PC-3 (cell line): ENCODE results near the gene STPG2. TPM values are rescaled to one million over a fixed set of nuclear protein-coding genes. Genes with fewer than 3 reads are reported as not detected.

Source experiments
- ATAC-seq: fragments of 200-7000 bp; cut with Tn5 transposase; 2 replicates; pipeline ENCODE4 v1.9.1; 2020; ENCODE audit warnings: mild to moderate bottlenecking, moderate library complexity
- BruUV-seq: library from RNA; stranded (reverse); fragments of 400-500 nt; replicated peaks from 2 replicates; lab custom pipeline; 2021; lab: Mats Ljungman, UMichigan
- CTCF ChIA-PET: fragments of 300-600 bp; sonication (Branson Sonifier 250); formaldehyde crosslinking; loops from one replicate; lab custom pipeline; 2022; ENCODE audit warnings: antibody characterized with exemption; lab: Charles Lee
- POLR2A ChIA-PET: fragments of 300-600 bp; sonication (Branson Sonifier 250); formaldehyde crosslinking; loops from one replicate; lab custom pipeline; 2022; ENCODE audit warnings: antibody characterized with exemption; ENCODE audit not compliant: unreplicated experiment; lab: Charles Lee
- DNase-seq: peaks from one replicate; pipeline ENCODE4 v3.0.0-alpha.2; 2015
- H2AFZ ChIP-seq: fragments of 300-600 bp; sonication (generic); 2 replicates; pipeline ENCODE4 v1.6.0; 2016; ENCODE audit warnings: antibody characterized with exemption, low read length
- H3F3A ChIP-seq: fragments of 300-600 bp; sonication (generic); one replicate; pipeline ENCODE4 v1.6.0; 2017; ENCODE audit warnings: antibody characterized with exemption, low read length, control low read depth, mild to moderate bottlenecking; ENCODE audit not compliant: unreplicated experiment
- H3K27ac ChIP-seq: fragments of 300-600 bp; sonication (generic); 2 replicates; pipeline ENCODE4 v1.5.1; 2016; ENCODE audit warnings: mild to moderate bottlenecking, low read length
- H3K27me3 ChIP-seq: fragments of 300-600 bp; sonication (generic); 2 replicates; pipeline ENCODE4 v1.6.1; 2016; ENCODE audit warnings: low read length, mixed read lengths
- H3K36me3 ChIP-seq: fragments of 300-600 bp; sonication (generic); 2 replicates; pipeline ENCODE4 v1.6.1; 2016; ENCODE audit warnings: low read depth, mixed run types, low read length, mixed read lengths
- H3K4me1 ChIP-seq: fragments of 300-600 bp; sonication (generic); 2 replicates; pipeline ENCODE4 v1.5.1; 2016; ENCODE audit warnings: low read length; ENCODE audit not compliant: insufficient read depth
- H3K4me2 ChIP-seq: fragments of 300-600 bp; sonication (generic); 2 replicates; pipeline ENCODE4 v1.6.0; 2016; ENCODE audit warnings: low read length
- H3K4me3 ChIP-seq: fragments of 300-600 bp; sonication (generic); 2 replicates; pipeline ENCODE4 v1.5.1; 2016; ENCODE audit warnings: mild to moderate bottlenecking, low read length, mixed read lengths
- H3K79me2 ChIP-seq: fragments of 300-600 bp; sonication (generic); 2 replicates; pipeline ENCODE4 v1.6.1; 2017; ENCODE audit warnings: low read length, mixed read lengths
- H3K9ac ChIP-seq: fragments of 300-600 bp; sonication (generic); 2 replicates; pipeline ENCODE4 v1.6.0; 2016; ENCODE audit warnings: mild to moderate bottlenecking, low read length
- H3K9me2 ChIP-seq: fragments of 300-600 bp; sonication (generic); replicated peaks from 2 replicates; pipeline ENCODE4 v1.6.1; 2016; ENCODE audit warnings: mixed run types, low read length, mixed read lengths
- H3K9me3 ChIP-seq: fragments of 300-600 bp; sonication (generic); 2 replicates; pipeline ENCODE4 v1.6.1; 2016; ENCODE audit warnings: low read length, mixed read lengths
- H4K20me1 ChIP-seq: fragments of 300-600 bp; sonication (generic); 2 replicates; pipeline ENCODE4 v1.6.1; 2016; ENCODE audit warnings: low read length, mixed read lengths
- EZH2 ChIP-seq: fragments of 300-600 bp; sonication (generic); IDR thresholded peaks from one replicate; pipeline ENCODE4 v1.6.1; 2017; ENCODE audit warnings: antibody characterized with exemption, mild to moderate bottlenecking, low read length; ENCODE audit not compliant: unreplicated experiment
- EZH2phosphoT487 ChIP-seq: fragments of 300-600 bp; sonication (generic); IDR thresholded peaks from 2 replicates; pipeline ENCODE4 v1.6.1; 2018; ENCODE audit warnings: mild to moderate bottlenecking, antibody characterized with exemption, low read length, borderline replicate concordance
- intact Hi-C: fragments of 100-400 bp; cut with micrococcal nuclease; formaldehyde crosslinking; loops from 2 replicates; pipeline ENCODE4 v1.9.0; 2023
- total RNA-seq: library from RNA; depleted of rRNA; stranded (reverse); fragments of >200 nt; gene quantifications from 2 replicates; pipeline ENCODE4 v1.2.3, GENCODE V29; 2014
- TF ChIP-seq, protein P1 (sequence below): fragments of 300-600 bp; sonication (generic); conservative IDR thresholded peaks from 2 replicates; pipeline ENCODE4 v1.5.1; 2017; ENCODE audit warnings: antibody characterized with exemption, low read depth, mild to moderate bottlenecking, low read length

Gene STPG2
- total RNA-seq, 1 experiment from 2014 or later, result not detected

DNA sequence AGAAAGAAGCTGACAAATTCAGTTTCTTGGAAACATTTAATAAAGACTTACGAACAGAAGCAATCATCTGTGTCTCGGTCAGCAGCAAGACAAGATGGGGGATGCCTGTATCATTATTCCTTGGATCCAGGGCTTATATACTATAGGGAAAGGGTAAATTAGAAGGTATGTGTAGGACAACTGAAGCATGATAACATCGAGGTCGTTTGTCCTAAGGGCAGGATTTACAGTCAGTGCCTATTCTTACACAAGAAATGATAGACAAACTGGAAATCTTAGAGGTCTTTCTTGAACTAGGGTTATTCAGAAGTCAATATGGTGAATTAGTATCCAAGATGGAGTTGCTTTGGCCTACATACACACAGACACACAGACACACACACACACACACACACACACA is 553.0 kb downstream of the STPG2 start:
- Histone ChIP-seq H3K4me1 (peaks cover 32% of the 10 kb centered on the region), H3K36me3 (no peaks in the 10 kb centered on the region), H3K27me3 (no peaks in the 10 kb centered on the region), H3K9ac (no peak overlapping the region), H3K9me2 (no peaks in the 10 kb centered on the region), H4K20me1 (no peaks in the 10 kb centered on the region), H3K4me2 (peak overlapping the region; percentile 74), H3F3A (peaks cover 8% of the 10 kb centered on the region), H3K4me3 (no peak overlapping the region), H2AFZ (no peak overlapping the region), H3K79me2 (no peaks in the 10 kb centered on the region), H3K27ac (peak overlapping the region; percentile 85), H3K9me3 (no peaks in the 10 kb centered on the region)
- BruUV-seq, result no TSS peak
- TF ChIP-seq EZH2, result no peak
- TF ChIP-seq, protein P1, sequence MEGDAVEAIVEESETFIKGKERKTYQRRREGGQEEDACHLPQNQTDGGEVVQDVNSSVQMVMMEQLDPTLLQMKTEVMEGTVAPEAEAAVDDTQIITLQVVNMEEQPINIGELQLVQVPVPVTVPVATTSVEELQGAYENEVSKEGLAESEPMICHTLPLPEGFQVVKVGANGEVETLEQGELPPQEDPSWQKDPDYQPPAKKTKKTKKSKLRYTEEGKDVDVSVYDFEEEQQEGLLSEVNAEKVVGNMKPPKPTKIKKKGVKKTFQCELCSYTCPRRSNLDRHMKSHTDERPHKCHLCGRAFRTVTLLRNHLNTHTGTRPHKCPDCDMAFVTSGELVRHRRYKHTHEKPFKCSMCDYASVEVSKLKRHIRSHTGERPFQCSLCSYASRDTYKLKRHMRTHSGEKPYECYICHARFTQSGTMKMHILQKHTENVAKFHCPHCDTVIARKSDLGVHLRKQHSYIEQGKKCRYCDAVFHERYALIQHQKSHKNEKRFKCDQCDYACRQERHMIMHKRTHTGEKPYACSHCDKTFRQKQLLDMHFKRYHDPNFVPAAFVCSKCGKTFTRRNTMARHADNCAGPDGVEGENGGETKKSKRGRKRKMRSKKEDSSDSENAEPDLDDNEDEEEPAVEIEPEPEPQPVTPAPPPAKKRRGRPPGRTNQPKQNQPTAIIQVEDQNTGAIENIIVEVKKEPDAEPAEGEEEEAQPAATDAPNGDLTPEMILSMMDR, result no peak
- intact Hi-C loops, result no loop called here
- ChIA-PET POLR2A (no interaction called here), CTCF (no interaction called here)
- DNase-seq, result peak; percentile 20
- ATAC-seq, result peak; percentile 8; the same call in 1 of the 2 replicates

DNA sequence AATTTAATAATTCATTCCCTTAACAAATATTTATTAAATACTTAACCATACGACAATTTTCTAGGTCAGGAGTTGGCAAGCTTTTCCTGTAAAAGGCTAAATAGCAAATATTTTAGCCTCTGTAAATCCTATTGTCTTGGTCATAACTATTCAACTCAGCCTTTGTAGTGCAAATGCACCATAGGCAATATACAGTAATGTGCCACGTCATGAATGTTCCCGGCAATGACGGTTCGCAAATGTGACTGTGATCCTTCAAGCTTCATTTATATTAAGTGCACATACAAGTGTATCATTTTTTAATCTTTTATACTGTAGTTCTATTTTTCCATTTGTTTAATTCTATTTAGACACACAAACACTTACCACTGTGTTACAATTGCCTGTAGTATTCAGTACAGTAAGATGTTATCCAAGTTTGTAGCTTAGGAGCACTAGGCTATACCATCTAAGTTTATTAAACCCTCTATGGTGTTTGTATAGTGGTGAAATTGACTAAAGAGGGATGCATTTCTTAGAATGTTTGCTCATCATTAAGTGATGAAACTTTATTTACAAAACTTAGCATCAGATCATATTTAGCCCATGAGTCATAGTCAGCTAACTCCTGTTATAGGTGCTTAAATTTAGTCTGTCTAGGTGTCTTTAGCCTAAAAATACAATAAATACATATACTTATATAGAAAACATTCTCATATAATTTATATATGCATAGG is 553.6 kb downstream of the STPG2 start:
- Histone ChIP-seq H3K27me3 (no peaks in the 10 kb centered on the region), H3K9ac (no peak overlapping the region), H3K9me2 (no peaks in the 10 kb centered on the region), H3K9me3 (no peaks in the 10 kb centered on the region), H4K20me1 (no peaks in the 10 kb centered on the region), H2AFZ (no peak overlapping the region), H3F3A (peaks cover 8% of the 10 kb centered on the region), H3K27ac (peak overlapping the region; percentile 85), H3K36me3 (no peaks in the 10 kb centered on the region), H3K4me2 (peak overlapping the region; percentile 74), H3K4me1 (peaks cover 32% of the 10 kb centered on the region), H3K79me2 (no peaks in the 10 kb centered on the region), H3K4me3 (peak overlapping the region; percentile 35; the same call in 1 of the 2 replicates)
- CTCF ChIA-PET, result no interaction called here
- DNase-seq (peak; percentile 80), ATAC-seq (peak; percentile 90)
- BruUV-seq, result no TSS peak
- intact Hi-C loops, result loop anchor here (5.0 kb wide), 1 partner anchor 92 kb away; no protein-coding TSS in a partner anchor
- POLR2A ChIA-PET, result interaction anchor here (0.7 kb wide), 1 partner anchor 570 kb away, joined by 4 read pairs; no protein-coding TSS in a partner anchor
- TF ChIP-seq, protein P1, result no peak
- TF ChIP-seq EZH2 (no peak), EZH2phosphoT487 (no peak)

DNA sequence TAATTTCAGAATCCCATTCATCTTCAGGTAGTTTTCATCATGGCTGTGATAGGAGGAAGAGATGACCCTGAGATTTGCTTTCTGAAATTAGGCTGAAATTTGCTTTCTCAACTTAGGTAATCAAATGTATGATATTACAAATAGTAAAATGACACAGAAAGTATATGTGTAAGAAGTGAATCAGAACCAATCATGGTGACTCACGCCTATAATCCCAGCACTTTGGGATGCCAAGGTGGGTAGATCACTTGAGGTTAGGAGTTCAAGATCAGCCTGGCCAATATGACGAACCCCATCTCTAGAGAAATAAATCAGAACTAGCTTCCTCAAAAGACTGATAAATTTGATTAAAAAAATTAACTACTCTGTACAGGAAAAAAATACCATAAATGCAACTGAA is 555.4 kb downstream of the STPG2 start:
- intact Hi-C loops, result loop anchor here (5.0 kb wide), 1 partner anchor 91 kb away; no protein-coding TSS in a partner anchor
- DNase-seq (peak; percentile 85), ATAC-seq (peak; percentile 44)
- BruUV-seq, result no TSS peak
- Histone ChIP-seq H2AFZ (no peak overlapping the region), H3K27ac (peak overlapping the region; percentile 85), H3K9me3 (no peaks in the 10 kb centered on the region), H4K20me1 (no peaks in the 10 kb centered on the region), H3K4me3 (no peak overlapping the region), H3K36me3 (no peaks in the 10 kb centered on the region), H3K9ac (no peak overlapping the region), H3K4me1 (peaks cover 37% of the 10 kb centered on the region), H3K79me2 (no peaks in the 10 kb centered on the region), H3F3A (peaks cover 8% of the 10 kb centered on the region), H3K9me2 (no peaks in the 10 kb centered on the region), H3K4me2 (peak overlapping the region; percentile 73; the same call in 1 of the 2 replicates), H3K27me3 (no peaks in the 10 kb centered on the region)
- no peak for TF ChIP-seq EZH2
- no peak for TF ChIP-seq EZH2phosphoT487
- TF ChIP-seq, protein P1, result no peak
- ChIA-PET POLR2A (interaction anchor here (0.5 kb wide), 1 partner anchor 188 kb away, joined by 3 read pairs; no protein-coding TSS in a partner anchor), CTCF (no interaction called here)
